HG03280 (cell line): ENCODE results near the gene PKDCC.
"Not testable (repeated sequence)": the region's sequence is repeated elsewhere in the genome, so short reads cannot be mapped to it uniquely, and the experiment has no call there.

Experiments
- ATAC-seq: cut with Tn5 transposase; IDR thresholded peaks from one replicate; pipeline ENCODE4 v1.9.1; 2021; ENCODE audit warnings: mild to moderate bottlenecking, moderate library complexity; ENCODE audit not compliant: unreplicated experiment

PKDCC gene

DNA sequence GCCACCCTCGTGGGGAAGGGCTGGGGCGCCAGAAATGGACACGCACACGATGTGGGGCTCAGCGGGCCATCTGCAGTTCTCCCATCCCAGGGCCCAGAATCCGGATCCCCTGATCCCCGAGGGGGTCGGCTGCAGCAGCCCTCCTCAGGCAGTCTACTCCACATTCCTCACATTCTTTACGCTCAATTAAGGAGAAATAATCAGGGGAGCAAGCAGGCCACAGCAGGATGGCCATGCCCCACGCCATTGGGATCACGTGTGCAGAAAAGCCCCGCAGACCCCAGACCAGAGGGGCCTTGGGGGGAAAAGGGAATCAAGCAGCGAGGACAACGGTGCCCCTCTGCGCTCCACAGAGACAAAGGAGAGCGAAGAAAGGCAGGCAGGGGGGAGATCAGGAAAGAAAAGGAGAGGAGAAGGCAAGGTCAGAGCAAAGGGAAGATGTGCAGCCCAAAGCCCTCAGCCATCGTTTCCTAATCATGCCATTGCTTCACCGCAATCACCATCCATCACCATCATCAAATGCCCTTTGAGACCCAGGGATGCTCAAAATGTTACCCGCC, 17.5 kb upstream of the PKDCC start:
- ATAC-seq: no peak

DNA sequence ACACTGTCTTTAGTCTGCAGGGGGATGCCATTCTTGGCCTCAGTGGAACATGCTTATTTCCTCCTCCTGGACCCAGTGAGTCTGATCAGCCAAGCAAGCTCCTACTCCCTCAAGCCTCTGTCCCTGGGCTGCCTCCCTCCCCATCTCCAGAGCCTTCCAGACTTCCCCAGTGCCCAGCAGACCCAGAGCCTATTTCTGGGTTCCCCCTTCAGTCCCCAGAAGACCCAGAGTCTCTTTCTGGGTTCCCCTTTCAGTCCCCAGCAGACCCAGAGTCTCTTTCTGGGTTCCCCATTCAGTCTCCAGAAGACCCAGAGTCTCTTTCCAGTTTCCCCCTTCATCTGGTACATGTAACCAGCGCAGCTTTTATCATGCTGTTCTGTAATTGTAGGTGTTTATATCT, 17.0 kb upstream of the PKDCC start:
- no peak for ATAC-seq

DNA sequence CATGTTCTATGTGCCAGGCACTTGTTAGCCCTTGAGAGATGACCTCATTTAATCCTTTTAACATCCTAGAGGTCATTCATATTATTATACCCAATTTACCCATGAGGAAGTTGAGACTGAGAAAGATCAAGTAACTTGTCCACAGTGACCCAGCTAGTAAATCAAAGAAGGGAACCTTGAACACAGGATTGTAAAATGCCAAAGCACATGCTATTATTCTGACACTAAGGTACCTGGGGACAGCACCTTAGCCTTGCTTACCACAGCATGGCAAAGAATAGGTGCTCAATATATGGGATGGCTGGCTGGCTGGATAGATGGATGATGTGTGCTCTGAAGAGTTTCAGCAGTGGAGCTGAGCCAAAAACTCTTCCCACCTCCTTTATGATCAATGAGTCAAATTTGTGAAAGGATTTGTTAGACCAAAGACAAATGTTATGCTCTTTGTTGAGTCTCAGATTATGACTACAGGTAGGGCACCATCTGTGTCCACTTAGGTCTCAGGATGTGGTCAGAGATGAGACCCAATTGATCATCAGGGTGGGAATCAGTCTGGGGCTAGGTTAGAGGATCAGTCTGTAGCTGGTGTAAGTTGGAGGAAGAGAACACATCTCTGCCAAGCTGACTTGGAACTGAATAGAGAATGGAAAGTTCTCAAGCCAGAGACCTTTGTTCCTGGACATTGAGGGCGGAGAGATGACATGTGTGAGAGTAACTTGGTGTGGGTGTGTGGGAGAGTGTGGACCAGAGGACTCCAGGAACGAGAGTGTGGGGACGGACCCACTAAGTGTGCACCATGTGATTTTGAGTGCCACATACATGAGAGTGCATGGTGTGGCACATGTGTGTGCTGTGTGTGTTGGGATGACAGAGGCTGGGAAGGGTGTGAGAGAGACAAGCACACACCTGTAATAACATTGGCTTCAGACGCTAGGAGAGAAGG, 16.3 kb upstream of the PKDCC start:
- no peak for ATAC-seq

DNA sequence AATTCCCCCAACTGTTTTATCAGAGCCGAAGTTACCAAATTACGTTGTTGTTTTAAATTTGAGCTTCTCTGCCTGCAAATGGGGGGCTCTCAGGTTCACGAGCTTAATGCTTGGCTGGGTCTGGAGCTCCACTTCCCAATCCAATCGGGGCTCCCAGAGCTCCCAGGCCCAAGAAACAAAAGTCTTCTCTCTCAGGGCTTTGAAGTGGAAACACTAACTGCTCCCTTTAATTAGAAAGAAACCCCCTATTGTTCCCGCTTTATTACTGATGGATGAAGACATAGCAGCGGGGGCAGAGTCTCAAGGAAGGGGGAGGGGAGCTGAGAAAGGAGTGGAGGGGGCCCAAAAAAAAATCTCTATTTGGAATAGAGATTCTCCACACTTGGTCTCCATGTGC, 15.6 kb upstream of the PKDCC start:
- ATAC-seq: no peak

DNA sequence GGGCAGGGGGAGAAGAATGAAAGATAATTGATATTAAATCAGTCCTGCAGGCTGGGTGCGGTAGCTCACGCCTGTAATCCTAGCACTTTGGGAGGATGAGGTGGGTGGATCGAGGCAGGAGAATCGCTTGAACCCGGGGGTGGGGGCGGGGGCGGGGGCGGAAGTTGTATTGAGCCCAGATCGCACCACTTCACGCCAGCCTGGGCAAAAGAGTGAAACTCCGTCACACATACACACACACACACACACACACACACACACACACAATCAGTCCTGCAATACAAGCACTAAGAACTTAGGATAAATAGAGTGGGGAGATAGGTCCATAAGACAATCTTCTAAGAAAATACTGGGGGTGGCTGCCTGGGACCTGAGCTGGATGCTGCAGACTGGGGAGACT, 15.1 kb upstream of the PKDCC start:
- ATAC-seq: no peak

DNA sequence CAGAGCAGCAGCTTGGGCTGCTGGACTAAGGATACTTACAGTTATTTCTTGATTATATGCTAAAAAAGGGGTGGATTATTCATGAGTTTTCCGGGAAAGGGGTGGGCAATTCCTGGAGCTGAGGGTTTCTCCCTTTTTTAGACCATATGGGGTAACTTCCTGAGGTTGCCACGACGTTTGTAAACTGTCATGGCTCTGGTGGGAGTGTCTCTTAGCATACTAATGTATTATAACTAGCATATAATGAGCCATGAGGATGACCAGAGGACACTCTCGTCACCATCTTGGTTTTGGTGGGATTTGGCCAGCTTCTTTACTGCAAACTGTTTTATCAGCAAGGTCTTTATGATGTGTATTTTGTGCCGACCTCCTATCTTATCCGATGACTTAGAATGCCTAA, 13.7 kb upstream of the PKDCC start:
- not testable (repeated sequence) for ATAC-seq

DNA sequence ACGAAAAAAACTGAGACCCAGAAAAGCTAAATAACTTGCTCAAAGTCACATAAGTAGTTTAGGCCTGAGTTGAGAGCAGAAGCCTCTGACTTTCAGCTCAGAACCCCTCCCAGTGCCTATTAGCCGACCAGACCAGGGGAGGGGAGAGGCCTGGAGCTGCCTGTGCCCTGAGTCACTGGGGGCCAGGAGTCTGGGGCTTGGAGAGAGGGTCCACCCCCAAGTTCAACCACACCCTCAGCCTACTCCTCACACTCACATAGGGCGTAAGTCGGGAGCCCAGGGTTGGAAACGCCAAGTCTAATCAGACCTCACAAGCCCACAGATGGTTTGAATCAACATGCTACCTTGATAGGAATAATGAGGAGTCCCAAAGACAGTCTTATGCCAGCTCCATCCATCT, 12.6 kb upstream of the PKDCC start:
- ATAC-seq: no peak

DNA sequence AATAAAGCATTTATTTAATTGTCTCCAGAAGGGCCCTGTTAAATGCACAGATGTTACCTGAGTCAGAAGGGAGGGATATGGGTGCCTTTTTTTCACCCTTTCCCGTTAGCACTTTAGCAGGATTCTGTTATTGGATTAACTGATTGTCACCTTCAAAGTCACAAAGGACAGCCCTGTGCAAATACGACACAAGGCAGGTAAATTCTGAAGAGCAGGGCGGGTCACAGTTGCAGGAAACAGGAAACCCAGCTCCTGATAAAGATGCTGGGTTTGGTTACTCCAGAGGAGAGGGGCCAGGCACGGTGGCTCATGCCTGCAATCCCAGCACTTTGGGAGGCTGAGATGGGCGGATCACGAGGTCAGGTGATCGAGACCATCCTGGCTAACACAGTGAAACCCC, 11.4 kb upstream of the PKDCC start:
- no peak for ATAC-seq

DNA sequence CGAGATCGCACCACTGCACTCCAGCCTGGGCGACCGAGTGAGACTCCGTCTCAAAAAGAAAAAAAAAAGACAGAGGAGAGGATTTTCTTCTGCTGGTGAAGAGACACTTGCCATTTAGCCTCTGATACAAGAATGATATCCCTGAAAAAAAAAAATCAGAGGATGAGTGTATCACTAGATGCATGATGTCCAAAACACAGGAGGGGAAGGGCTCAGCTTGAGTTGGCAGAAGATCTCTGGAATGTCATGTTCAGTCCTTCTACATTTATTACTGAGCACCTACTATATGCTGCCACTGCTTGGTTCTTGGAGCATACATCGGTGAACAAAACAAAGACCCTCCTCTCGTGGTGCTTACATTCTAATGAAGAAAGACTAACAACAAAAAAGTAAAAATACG, 10.9 kb upstream of the PKDCC start:
- no peak for ATAC-seq

DNA sequence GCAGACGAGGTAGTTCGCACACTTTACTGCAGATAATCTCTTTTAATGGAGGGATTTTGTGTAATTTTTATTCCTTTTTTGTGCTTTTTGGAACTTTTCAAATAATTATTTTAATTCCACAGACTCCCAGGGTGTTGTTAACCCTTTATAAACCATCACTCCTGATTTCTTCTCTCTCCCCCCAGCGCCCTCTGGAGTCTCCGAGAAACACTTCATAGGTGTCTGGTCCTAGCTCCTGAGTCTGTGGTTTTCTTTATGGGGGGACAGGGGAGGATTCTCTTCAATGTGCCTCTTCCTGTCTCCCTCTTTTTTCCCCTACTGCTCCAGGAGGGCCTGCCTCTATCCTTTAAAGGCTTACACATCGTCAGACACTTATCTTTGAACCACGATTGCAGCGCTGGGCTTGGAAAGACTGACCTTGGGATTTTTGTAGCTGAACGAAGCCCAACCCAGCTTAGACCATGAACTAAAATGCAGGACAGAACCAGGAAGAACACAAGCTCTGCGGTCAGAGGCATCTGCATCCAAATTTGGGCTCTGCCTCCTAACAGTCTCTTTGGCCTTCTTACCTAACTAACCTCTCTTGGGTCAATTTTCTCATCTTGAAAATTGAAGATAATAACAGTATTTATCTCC, 7.1 kb upstream of the PKDCC start:
- no peak for ATAC-seq

DNA sequence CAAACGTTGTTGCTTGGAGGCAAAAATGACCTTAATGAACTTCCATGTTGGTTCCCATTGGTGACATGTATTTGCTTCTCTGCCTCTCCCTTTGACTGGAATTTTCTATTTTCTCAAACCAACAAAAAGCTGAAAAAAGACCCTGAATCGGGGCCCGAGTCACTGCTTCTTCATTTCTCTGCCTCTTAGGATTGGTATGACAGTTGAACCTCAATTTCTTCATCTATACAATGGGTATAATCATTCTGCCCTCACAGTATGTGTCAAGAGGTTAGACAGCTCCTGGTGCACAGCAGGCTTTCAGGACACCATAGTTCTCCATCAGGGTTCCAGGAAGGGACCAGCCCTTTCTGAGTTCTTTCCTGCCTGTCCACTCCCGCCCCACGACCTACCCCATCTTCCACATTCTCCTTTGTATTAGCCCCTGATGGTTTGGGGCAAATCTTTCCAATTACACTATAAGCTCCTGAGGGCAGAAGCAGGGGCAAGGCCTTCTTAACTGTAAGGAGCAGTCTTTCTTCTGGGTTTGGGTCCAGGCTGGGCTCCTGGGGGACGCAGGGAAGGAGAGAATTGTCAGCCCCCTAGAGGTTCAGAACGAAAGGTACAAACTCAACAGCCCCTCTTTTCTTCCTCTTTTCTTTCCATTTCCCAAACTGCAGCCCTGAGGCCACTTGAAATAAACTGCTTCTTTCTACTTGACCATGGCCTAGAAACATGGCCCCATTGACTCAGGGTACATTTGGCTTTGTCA, 6.3 kb upstream of the PKDCC start:
- no peak for ATAC-seq

DNA sequence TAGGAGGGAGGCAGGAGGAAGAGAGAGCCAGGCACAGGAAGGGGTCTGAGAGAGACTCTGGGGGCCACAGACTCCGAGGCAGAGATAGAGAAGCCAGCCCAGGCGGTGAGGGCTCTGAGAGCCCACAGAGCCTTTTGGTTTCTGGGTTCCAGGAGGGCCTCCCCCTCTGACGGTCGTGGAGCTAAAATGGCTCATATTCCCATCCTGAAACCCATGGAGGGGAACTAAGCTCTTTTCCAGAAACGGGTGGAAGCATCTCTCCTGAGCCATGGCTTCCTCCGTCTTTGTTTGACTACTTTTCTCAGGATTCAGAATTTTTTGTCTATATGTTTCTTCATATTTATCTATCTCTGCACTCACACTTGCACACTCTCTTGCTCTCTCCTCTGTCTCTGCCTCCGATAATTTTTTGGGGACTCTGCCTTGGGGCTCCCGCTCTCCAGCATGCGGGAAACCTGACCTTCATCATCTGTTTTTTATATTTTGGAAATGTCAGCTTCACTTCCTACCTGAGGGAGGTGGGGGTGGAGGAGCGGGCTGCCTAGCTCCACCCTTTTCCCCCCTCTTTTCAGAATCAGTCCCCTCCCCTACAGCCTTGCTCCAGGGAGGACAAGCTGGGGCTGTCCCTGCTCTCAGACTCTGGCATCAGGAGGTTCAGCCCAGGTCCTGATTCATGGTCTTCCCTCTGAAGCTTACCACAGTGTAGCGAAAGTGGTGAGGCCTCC, 5.0 kb upstream of the PKDCC start:
- no peak for ATAC-seq

DNA sequence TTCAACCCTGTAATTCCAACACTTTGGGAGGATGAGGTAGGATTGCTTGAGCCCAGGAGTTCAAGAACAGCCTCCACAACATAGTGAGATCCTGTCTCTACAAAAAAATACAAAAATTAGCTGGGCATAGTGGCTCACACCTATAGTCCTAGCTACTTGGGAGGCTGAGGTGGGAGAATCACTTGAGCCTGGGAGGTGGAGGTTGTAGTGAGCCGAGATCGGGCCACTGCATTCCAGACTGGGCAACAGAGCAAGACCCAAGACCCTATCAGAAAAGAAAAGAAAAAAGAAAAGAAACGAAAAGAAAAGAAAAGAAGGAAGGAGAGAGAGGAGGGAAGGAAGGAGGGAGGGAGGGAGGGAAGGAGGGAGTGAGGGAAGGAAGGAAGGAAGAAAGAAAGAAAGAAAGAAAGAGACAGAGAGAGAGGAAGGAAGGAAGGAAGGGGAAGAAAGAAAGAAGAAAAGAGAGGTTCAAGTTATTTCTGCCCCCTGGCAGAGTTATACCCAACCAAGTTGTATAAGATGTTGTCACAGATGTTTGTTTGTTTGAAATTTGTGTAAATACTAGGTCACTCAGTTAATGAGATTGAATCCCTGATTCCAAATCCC, 3.9 kb upstream of the PKDCC start:
- ATAC-seq: no peak

DNA sequence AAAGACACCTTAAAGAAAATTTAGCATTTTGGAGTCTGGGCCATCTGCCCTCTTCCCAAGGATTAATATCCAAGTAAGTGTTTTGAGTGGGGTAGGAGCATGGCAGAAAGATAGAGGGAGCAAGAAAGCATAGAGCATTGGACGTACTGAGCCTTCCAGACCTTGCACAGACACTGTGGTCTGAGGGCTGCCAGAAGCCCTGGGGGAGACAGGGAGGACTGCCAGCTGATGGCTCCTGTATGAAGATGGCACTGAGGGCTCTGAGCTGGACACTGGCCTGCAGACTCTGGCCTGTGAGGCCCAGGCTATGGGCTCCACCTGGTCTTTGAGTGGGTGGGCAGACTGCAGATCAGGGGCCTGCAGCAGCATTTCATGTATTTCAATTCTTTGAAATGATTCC, 2.9 kb upstream of the PKDCC start:
- ATAC-seq: no peak

DNA sequence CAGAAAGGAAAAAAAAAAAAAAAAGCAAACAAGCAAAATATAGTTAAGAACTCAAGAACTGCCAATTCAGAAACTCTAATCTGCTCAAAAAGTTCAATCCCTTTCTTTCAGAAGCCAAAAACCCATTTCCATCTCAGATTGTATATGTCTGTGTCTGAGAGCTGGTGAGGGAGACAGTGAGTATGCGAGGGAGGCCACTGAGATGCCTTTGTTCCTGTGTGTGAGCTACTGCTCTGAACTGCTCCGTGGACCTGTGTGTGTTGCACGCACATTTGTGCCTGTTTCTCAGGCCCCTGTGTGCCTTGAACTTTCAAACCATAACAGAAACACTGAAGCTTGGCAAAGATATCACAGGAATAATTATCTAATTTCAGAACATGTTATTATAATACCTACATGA, 2.5 kb upstream of the PKDCC start:
- ATAC-seq: no peak

DNA sequence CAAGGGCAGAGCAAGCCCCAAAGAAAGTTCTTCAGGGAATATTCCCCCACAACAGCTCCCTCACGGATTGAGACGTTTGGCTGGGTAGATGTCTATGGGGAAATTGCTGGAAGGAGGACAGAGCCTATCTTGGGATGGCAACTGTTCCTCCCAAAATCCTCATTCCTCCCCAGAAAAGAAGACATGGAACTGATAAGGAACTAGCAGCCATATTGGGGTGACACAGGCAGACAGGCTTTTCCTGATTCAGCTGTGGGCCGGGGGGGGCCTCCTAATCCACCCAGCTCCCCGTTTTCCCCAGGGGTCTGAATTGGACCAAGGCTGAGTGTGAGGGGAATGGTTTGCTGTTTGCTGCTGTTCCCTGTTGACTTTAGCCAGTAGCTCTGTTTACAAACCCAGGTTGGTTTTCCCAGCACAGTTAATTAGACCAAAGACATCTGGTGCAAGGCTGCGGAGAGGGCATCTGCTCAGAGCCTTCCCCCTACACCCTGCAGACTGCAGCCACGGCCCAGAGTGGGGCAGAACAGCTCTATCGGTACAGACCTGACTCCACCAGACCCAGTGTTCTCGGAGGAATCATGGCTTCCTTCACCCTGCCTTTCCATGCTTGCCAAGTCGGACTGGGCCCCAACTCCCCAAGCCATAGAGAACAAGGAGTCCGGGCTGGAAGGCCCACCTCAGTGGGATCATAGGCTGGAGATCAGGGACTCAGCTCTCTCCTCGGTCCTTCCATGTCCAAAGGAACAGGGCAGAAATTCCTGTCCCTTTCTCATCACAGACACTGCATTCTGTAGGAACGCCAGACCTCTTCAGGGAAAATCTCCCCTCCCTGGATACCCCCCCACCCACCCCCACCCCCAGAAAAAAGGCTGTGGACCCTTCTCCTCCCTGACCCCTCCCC, 1.7 kb upstream of the PKDCC start:
- no peak for ATAC-seq

DNA sequence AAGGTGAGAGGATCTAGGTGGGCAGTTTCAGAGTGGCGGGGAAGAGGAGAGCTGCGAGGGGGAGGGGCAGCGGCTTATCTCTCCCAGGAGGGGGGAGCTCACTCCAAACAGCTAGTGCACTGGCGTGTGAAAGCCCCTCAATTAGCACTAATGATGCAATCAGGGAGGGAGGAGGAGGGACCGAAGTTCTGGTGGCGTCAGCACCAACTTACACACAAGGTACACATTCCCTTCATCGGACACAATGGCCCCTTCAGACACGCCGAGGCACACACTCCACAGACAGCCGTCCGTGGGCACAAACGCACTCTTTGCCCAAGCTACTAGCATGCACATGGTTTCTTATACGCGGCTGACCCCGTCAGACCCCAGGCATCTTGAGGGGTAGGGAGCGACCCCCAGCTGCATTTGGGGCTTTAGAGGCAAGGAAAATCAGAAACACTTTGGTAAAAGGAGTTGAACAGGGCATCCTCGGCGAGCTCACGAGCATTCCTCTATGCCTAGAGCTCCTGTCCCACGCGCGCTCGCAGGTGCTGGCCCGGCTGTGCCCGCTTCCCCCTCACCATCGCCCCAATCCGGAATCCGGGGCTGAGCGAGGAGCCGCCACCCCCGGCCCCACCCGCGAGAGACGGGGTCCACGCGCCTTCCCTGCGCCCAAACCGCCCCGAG, 868 bp upstream of the PKDCC start:
- ATAC-seq: no peak

DNA sequence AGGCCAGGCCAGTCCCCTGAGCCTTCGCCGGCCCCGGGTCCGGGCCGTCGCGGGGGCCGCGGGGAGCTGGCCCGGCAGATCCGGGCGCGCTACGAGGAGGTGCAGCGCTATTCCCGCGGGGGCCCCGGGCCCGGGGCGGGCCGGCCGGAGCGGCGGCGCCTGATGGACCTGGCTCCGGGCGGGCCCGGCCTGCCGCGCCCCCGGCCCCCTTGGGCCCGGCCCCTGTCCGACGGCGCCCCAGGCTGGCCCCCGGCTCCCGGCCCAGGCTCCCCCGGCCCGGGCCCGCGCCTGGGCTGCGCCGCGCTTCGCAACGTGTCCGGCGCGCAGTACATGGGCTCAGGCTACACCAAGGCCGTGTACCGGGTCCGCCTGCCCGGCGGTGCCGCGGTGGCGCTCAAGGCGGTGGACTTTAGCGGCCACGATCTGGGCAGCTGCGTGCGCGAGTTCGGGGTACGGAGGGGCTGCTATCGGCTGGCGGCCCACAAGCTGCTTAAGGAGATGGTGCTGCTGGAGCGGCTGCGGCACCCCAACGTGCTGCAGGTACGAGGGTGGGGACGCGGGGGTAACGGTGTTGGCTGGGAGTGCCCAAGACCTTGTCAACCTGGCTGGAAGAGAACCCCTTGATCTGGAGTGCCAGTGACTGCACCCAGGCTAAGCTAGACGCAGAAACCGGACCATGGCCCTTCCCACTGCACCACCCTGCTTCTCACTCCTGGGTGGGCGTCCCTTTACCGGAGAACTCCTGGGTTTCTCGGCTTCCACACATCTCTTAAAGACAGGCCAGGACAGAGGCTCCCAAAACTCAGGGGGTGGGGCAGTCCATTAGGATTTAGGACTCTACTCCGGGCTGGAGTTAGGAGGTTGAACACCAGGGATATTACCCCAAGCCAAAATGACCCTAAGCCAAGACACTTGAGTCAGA, 739 bp downstream of the PKDCC start:
- ATAC-seq: no peak
